ENCODE data around the gene ARID5B. TPM values are rescaled to one million over a fixed set of nuclear protein-coding genes. Genes with fewer than 3 reads are reported as not detected.

Gene ARID5B
- polyA plus RNA-seq, 1 of the 3 experiments (the other 2 are of a cell fraction): 10.9 TPM

- Histone ChIP-seq H3K9me2 (no peaks in the 10 kb centered on the region), H3K4me2 (no peak overlapping the region), H3K9ac (no peak overlapping the region), H3F3A (replicated peaks; ENCODE audit: insufficient read depth) (no peaks in the 10 kb centered on the region), H3K27me3 (ENCODE audit: insufficient read depth) (no peaks in the 10 kb centered on the region), H3K4me3 (ENCODE audit: low read depth in 2 of 2, low read length in 1 of 2) (no peak overlapping the region), H3K9me3 (no peaks in the 10 kb centered on the region), H3K36me3 (replicated peaks in 1 of 2; ENCODE audit: control insufficient read depth in 1 of 2, insufficient read depth in 2 of 2, low read length in 1 of 2) (peaks cover 9 to 11% of the 10 kb centered on the region in 2 experiments), H2AFZ (ENCODE audit: low read depth) (no peak overlapping the region), H3K4me1 (ENCODE audit: control insufficient read depth in 1 of 2, insufficient read depth in 2 of 2, low read depth in 1 of 2, low read length in 1 of 2) (peaks cover 11% of the 10 kb centered on the region in 2 experiments; a peak in 3 of 4 replicates), H3K27ac (ENCODE audit: low read depth in 2 of 2, low read length in 1 of 2) (no peak overlapping the region), H3K79me2 (ENCODE audit: insufficient read depth) (peaks cover 17% of the 10 kb centered on the region; the same call in 1 of the 2 replicates), H4K20me1 (ENCODE audit: insufficient read depth) (no peaks in the 10 kb centered on the region; the same call in 1 of the 2 replicates)
- DNase-seq: no peak
- ChIA-PET POLR2A (no interaction called here), CTCF (no interaction called here)
- no peak for TF ChIP-seq ELF1 (IDR thresholded peaks at IDR 0.05)
- TF ChIP-seq REST (IDR thresholded peaks at IDR 0.05; ENCODE audit: low read depth, low read length): no peak
- no peak for TF ChIP-seq RCOR1 (IDR thresholded peaks at IDR 0.05; ENCODE audit: low read length)
- TF ChIP-seq RXRA (IDR thresholded peaks at IDR 0.05; ENCODE audit: borderline replicate concordance, low read depth): no peak
- TF ChIP-seq NRF1 (IDR thresholded peaks at IDR 0.05; ENCODE audit: low read depth, low read length): no peak
- TF ChIP-seq MEF2A (IDR thresholded peaks at IDR 0.05; ENCODE audit: borderline replicate concordance, low read depth): no peak
- 90% methylated on average over 7 of the region's 7 CpGs for WGBS (ENCODE audit: low lambda C conversion rate)
Observed at GRCh38 chr10:62000726-62001125, 99.2 kb downstream of the ARID5B start.

- POLR2A ChIA-PET: no interaction called here
Observed at GRCh38 chr10:62001898-62002297, 100.4 kb downstream of the ARID5B start.

More at GRCh38 chr10:62001898-62002297, 100.4 kb downstream of the ARID5B start:
- Histone ChIP-seq H3K9ac (no peak overlapping the region), H4K20me1 (ENCODE audit: insufficient read depth) (no peaks in the 10 kb centered on the region; the same call in 1 of the 2 replicates), H3K36me3 (replicated peaks in 1 of 2; ENCODE audit: control insufficient read depth in 1 of 2, insufficient read depth in 2 of 2, low read length in 1 of 2) (peaks cover 9 to 11% of the 10 kb centered on the region in 2 experiments), H3K4me2 (no peak overlapping the region), H3K9me2 (no peaks in the 10 kb centered on the region), H3K9me3 (no peaks in the 10 kb centered on the region), H3K4me3 (ENCODE audit: low read depth in 2 of 2, low read length in 1 of 2) (no peak overlapping the region), H3F3A (replicated peaks; ENCODE audit: insufficient read depth) (no peaks in the 10 kb centered on the region), H3K27me3 (ENCODE audit: insufficient read depth) (no peaks in the 10 kb centered on the region), H3K27ac (ENCODE audit: low read depth in 2 of 2, low read length in 1 of 2) (no peak overlapping the region), H3K79me2 (ENCODE audit: insufficient read depth) (peaks cover 19% of the 10 kb centered on the region), H2AFZ (ENCODE audit: low read depth) (no peak overlapping the region), H3K4me1 (ENCODE audit: control insufficient read depth in 1 of 2, insufficient read depth in 2 of 2, low read depth in 1 of 2, low read length in 1 of 2) (peaks cover 11% of the 10 kb centered on the region in 2 experiments; a peak in 3 of 4 replicates)
- CTCF ChIA-PET: no interaction called here
- 96% methylated on average over 5 of the region's 5 CpGs for WGBS (ENCODE audit: low lambda C conversion rate)
- no peak for TF ChIP-seq RXRA (IDR thresholded peaks at IDR 0.05; ENCODE audit: borderline replicate concordance, low read depth)
- TF ChIP-seq MAX (IDR thresholded peaks at IDR 0.05; ENCODE audit: low read depth): no peak
- no peak for TF ChIP-seq POLR2AphosphoS5 (IDR thresholded peaks at IDR 0.05; ENCODE audit: low read depth, low read length)
- TF ChIP-seq PBX3 (IDR thresholded peaks at IDR 0.05): no peak
- TF ChIP-seq MEF2A (IDR thresholded peaks at IDR 0.05; ENCODE audit: borderline replicate concordance, low read depth): no peak
- TF ChIP-seq USF1 (IDR thresholded peaks at IDR 0.05; ENCODE audit: borderline replicate concordance, low read depth): no peak
- TF ChIP-seq SMC3 (IDR thresholded peaks at IDR 0.05; ENCODE audit: low read depth, low read length): no peak
- TF ChIP-seq IRF3 (IDR thresholded peaks at IDR 0.05; ENCODE audit: low read depth, low read length): no peak
- no peak for TF ChIP-seq FOXJ3 (CRISPR knock-in tag; IDR thresholded peaks at IDR 0.05)
- no peak for DNase-seq
